ENCODE measurements around the gene RIPOR3.
"Not testable (repeated sequence)": the region's sequence is repeated elsewhere in the genome, so short reads cannot be mapped to it uniquely, and the experiment has no call there.

Gene RIPOR3

GRCh38 chr20:50723672-50724071 is 32.3 kb upstream of the RIPOR3 start:
- DNase-seq, result no peak

GRCh38 chr20:50722424-50723155 is 31.2 kb upstream of the RIPOR3 start:
- no peak for DNase-seq

DNA sequence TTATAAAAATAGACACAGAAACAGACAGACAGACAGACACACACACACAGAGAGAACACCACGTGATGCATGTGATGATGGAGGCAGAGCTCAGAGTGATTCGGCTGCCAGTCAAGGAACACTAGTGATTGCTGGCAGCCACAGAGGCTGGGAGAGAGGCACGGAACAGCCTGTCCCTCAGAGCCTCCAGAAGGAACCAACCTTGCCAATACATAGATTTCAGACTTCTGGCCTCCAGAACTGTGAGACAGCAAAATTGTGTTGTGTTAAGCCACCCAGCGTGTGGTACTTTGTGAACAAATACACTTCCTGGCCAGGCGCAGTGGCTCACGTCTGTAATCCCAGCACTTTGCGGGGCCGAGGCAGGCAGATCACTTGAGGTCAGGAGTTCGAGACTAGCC is 30.5 kb upstream of the RIPOR3 start:
- DNase-seq, result no peak

DNA sequence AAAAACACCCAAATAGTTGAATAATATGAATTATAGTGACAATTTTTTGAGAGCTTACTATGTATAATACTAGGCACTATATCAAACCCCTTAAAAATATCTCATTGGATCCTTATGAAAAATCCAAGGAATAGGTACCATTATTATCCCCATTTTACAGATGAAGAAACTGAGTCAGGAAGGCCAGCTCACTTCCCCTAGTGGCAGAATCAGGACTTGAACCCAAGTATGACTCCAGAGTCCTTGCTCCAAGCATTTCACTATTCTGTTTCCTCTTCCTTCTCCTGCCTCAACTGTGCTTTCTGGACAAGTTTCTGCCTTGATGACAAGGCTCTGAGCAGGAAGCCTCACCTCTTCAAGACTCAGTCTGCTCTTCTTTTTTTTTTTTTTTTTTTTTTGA is 29.2 kb upstream of the RIPOR3 start:
- DNase-seq, result no peak

DNA sequence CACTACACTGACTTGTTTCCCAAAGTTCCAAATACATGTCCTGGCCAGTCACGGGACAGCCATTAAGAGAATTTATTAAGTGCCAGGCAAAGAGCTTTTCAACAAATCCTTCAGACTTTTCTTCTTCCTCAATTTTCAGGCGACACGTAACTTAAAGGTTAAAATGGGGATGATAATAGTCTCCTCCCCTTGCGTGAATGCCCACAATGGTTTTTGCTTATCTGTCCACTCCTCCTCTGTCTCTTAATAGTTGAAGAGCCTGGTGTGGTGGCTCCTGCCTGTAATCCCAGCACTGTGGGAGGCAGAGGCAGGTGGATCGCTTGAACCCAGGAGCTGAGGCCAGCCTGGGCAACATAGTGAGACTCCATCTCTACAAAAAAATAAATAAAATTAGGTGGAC is 28.7 kb upstream of the RIPOR3 start:
- DNase-seq, result no peak

- DNase-seq, result no peak
Observed at GRCh38 chr20:50719328-50719727, 28.0 kb upstream of the RIPOR3 start.

GRCh38 chr20:50717974-50718761 is 26.8 kb upstream of the RIPOR3 start:
- no peak for DNase-seq

GRCh38 chr20:50717312-50717711 is 26.0 kb upstream of the RIPOR3 start:
- no peak for DNase-seq

GRCh38 chr20:50716518-50716917 is 25.2 kb upstream of the RIPOR3 start:
- DNase-seq, result no peak

- no peak for DNase-seq
Observed at GRCh38 chr20:50715694-50716093, 24.4 kb upstream of the RIPOR3 start.

DNA sequence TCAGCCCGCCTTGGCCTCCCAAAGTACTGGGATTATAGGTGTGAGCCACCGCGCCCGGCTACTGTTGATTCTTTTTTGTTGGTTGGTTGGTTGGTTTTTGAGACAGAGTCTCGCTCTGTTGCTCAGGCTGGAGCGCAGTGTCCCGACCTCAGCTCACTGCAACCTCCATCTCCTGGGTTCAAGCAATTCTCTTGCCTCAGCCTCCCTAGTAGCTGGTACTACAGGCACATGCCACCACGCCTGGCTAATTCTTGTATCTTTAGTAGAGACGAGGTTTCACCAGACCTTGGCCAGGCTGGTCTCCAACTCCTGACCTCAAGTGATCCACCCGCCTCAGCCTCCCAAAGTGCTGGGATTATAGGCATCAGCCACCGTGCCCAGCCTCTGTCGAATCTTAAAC is 23.1 kb upstream of the RIPOR3 start:
- DNase-seq, result not testable (repeated sequence)

DNA sequence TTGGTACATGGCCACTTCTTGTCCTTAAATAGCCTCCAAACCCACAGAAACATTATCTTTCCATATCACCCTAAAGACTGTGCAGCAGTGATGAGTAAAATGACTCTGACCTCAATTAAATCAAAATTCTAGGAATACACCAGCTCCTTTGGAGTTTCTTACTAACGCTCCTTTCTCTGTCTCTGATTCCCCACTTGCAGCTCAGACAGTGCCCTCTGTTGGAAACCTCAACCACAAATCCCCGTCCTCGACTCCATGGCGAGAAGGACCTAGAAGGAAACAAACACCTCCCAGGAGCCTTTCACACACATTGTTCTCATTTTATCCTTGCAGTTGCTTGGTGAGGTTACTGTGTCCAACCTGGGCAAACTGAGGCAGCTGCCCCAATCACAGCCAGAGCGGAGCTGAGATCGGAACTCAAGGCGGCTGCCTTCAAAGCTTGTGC is 22.3 kb upstream of the RIPOR3 start:
- no peak for DNase-seq

- no peak for DNase-seq
Observed at GRCh38 chr20:50712771-50713656, 21.7 kb upstream of the RIPOR3 start.

- no peak for DNase-seq
Observed at GRCh38 chr20:50711113-50711825, 19.9 kb upstream of the RIPOR3 start.

DNA sequence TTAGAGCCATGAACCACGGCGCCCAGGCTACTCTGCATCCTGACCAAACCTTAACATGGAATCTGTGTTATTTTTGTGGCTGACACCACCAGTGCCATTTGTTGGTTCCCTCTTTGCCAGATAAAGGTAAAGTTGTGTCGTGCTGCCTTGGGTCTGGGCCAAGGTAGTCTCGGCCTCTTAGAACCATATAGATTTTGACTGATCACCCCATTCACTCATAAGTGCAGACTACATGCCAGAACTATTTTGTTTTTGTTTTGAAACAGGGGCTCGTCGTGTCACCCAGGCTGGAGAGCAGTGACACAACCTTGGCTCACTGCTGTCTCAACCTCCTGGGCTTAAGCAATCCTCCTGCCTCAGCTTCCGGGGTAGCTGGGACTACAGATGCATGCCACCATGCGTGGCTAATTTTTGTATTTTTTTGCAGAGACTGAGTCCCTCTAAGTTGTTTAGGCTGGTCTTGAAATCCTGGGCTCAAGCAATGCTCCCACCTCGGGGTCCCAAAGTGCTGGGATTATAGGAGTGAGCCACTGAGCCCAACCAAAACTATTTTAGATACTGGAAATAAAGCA is 19.2 kb upstream of the RIPOR3 start:
- no peak for DNase-seq

GRCh38 chr20:50709636-50709973 is 18.3 kb upstream of the RIPOR3 start:
- no peak for DNase-seq

DNA sequence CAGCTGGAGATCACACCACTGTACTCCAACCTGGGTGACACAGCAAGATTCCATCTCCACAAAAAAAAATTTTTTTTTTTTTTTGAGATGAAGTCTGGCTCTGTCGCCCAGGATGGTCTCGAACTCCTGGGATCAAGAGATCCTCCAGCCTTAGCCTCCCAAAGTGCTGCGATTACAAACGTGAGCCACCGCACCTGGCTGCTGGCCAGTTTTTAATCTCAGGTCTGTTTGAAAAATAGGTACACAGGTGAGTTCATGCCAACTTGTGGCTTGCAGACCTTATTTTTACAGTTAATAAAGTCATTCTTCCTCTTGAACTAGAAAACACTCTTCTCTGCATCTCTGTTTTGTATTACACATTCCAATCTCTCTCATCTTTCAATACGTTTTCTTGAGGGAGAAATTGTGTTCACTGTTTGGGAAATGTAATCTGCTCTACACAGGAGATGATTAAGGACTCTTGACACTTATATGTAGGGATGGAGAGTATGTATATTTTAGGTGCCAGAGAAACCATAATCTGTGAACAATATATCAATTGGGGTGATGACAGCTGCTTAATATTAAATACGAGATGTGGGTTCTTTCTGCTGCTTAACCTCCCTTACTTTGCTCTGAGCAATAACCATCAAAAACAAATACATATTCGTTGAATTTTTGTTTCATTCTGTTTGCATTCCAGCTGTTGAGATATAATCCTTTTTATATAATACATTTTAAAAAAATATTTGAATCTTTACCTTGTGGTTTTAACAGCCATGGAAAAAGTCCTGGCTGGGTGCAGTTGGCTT is 17.7 kb upstream of the RIPOR3 start:
- DNase-seq, result no peak

GRCh38 chr20:50704971-50705370 is 13.6 kb upstream of the RIPOR3 start:
- no peak for DNase-seq

DNA sequence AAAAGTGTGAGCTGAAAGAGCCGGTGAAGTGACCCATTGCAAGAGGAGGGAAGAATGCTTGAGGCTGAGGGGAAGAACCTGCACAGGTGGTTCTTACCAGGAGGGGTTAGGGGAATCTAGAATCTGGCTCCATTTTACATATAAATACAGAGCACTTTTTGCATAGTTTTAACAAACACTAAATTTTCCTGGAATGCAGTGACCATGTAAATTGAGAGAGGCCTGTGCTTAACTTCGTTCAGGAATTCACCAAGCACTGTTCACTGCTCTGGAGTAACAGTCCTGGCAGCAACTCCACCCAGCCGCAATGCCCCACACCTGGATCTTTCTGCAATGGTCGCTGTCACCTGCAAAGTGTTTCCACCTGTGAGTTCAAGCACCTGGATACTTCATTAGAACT is 13.2 kb upstream of the RIPOR3 start:
- no peak for DNase-seq

DNA sequence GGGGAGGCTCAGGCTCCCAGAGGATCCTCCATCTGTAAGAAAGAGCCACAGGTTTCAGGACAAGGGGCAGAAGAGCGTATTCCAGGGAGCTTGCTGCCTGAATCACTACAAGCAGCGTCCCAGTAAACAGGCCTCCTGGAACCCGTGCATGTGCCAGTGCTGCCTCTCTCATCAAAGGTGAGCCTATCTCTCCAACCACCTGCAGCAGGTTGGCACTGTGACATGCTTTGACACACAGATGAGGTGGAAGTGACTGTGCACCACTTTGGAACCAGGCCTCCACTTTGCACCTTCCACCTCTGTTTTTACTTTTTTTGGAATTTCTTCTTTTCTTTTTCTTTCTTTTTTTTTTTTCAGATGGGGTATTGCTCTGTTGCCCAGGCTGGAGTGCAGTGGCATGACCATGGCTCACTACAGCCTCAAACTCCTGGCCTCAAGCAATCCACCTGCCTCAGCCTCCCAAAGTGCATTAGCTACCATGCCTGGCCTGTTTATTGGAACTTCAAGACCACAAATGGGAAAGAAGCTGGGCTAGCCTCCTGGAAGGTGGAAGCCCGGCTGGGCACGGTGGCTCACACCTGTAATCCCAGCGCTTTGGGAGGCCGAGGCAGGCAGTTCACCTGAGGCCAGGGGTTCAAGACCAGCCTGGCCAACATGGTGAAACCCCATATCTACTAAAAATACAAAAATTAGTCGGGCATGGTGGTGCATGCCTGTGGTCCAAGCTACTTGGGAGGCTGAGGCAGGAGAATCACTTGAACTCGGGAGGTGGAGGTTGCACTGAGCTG is 12.5 kb upstream of the RIPOR3 start:
- DNase-seq, result not testable (repeated sequence)

All from NCI-H1436 treated with DMSO at 0.1 percent for 48 hours (cell line).